ENCODE results near the gene RNF180.

- no peak for TF ChIP-seq POLR2AphosphoS5 (IDR thresholded peaks at IDR 0.05; ENCODE audit: low read depth, low read length)
- no peak for TF ChIP-seq REST (IDR thresholded peaks at IDR 0.05; ENCODE audit: insufficient read depth in 1 of 2, low read depth in 2 of 2, low read length in 2 of 2)
- TF ChIP-seq TAF1 (IDR thresholded peaks at IDR 0.05; ENCODE audit: borderline replicate concordance, insufficient read depth, low read length), result no peak
These were observed 15.8 kb downstream of the RNF180 start for GRCh38 chr5:64181440-64181839.
